Activated T-cell treated with anti-CD3 and anti-CD28 coated beads, Interleukin-2, amount 50 U/mL, for 4 hours (primary cell): ENCODE data around the gene MCMBP. TPM values are rescaled to one million over a fixed set of nuclear protein-coding genes. Genes with fewer than 3 reads are reported as not detected.
"Not testable (repeated sequence)": the region's sequence is repeated elsewhere in the genome, so short reads cannot be mapped to it uniquely, and the experiment has no call there.

Source experiments
- ATAC-seq, 2 donors: fragments of 200-7000 bp; cut with Tn5 transposase; one replicate each; pipeline ENCODE4 v1.10.0; 2021
- DNase-seq: peaks from one replicate; pipeline ENCODE4 v3.0.0-alpha.2; 2020
- H3K27me3 Mint-ChIP-seq: one replicate; pipeline ENCODE4 v1.8.0; 2021; ENCODE audit warnings: low read depth, mixed read lengths
- H3K36me3 Mint-ChIP-seq: one replicate; pipeline ENCODE4 v1.8.0; 2022; ENCODE audit warnings: mixed read lengths; ENCODE audit not compliant: insufficient read depth
- H3K4me1 Mint-ChIP-seq: one replicate; pipeline ENCODE4 v1.8.0; 2021; ENCODE audit warnings: low read depth, mixed read lengths
- H3K4me3 Mint-ChIP-seq: one replicate; pipeline ENCODE4 v1.8.0; 2021; ENCODE audit warnings: mild to moderate bottlenecking, moderate library complexity, mixed read lengths
- H3K9me3 Mint-ChIP-seq: one replicate; pipeline ENCODE4 v1.8.0; 2021; ENCODE audit warnings: mixed read lengths
- total RNA-seq, 3 donors: library from RNA; stranded (reverse); gene quantifications; one replicate each; pipeline ENCODE4 v1.2.1, GENCODE V29; 2021

MCMBP gene
- total RNA-seq, 3 donors from 2014 or later, result 135 to 158 (median 142) TPM

DNA sequence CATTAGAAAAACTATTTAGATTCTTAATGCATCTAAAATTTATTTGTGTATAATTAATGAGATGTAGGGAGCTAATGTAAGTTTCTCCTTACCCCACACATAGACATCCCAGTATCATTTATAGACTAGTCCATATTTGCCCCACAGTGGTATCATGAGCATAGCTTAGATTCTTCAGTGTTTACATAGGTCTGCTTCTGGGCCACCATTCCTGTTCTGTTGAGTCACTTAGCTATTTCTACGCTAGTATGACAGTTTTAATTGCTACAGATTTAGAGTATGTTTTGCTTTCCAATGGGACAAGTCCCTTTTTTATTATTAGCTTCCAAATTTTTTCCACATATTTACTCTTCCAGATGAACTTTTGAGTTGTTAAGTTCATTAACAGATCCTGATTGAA, 69.4 kb downstream of the MCMBP start:
- H3K36me3 Mint-ChIP-seq, result peaks cover 18% of the 10 kb centered on the region
- peaks cover 3% of the 10 kb centered on the region for H3K4me1 Mint-ChIP-seq
- ATAC-seq, result no peak
- H3K4me3 Mint-ChIP-seq, result no peak overlapping the region
- no peak for DNase-seq
- no peaks in the 10 kb centered on the region for H3K27me3 Mint-ChIP-seq
- H3K9me3 Mint-ChIP-seq, result no peaks in the 10 kb centered on the region

GRCh38 chr10:119801998-119802538, 70.6 kb downstream of the MCMBP start:
- peaks cover 21% of the 10 kb centered on the region for H3K36me3 Mint-ChIP-seq
- no peaks in the 10 kb centered on the region for H3K9me3 Mint-ChIP-seq
- no peaks in the 10 kb centered on the region for H3K27me3 Mint-ChIP-seq
- peak; percentile 58 to 62 for ATAC-seq
- H3K4me1 Mint-ChIP-seq, result peaks cover 3% of the 10 kb centered on the region
- no peak overlapping the region for H3K4me3 Mint-ChIP-seq
- DNase-seq, result no peak

GRCh38 chr10:119801176-119801575, 71.5 kb downstream of the MCMBP start:
- Mint-ChIP-seq H3K27me3 (no peaks in the 10 kb centered on the region), H3K36me3 (peaks cover 28% of the 10 kb centered on the region), H3K4me1 (peaks cover 3% of the 10 kb centered on the region), H3K4me3 (no peak overlapping the region), H3K9me3 (no peaks in the 10 kb centered on the region)
- no peak for DNase-seq
- no peak for ATAC-seq

- H3K27me3 Mint-ChIP-seq, result no peaks in the 10 kb centered on the region
- ATAC-seq (no peak), DNase-seq (no peak)
- peaks cover 2% of the 10 kb centered on the region for H3K4me1 Mint-ChIP-seq
- no peak overlapping the region for H3K4me3 Mint-ChIP-seq
- H3K9me3 Mint-ChIP-seq, result no peaks in the 10 kb centered on the region
- H3K36me3 Mint-ChIP-seq, result peaks cover 27% of the 10 kb centered on the region
Measured at GRCh38 chr10:119796039-119796438, 76.6 kb downstream of the MCMBP start.

DNA sequence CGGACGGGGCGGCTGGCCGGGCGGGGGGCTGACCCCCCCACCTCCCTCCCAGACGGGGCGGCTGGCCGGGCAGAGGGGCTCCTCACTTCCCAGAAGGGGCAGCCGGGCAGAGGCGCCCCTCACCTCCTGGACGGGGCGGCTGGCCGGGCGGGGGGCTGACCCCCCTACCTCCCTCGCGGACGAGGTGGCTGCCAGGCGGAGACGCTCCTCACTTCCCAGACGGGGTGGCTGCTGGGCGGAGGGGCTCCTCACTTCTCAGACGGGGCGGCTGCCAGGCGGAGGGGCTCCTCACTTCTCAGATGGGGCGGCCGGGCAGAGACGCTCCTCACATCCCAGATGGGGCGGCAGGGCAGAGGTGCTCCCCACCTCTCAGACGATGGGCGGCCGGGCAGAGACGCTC, 77.5 kb downstream of the MCMBP start:
- peaks cover 27% of the 10 kb centered on the region for H3K36me3 Mint-ChIP-seq
- not testable (repeated sequence) for H3K4me3 Mint-ChIP-seq, H3K4me1 Mint-ChIP-seq, H3K27me3 Mint-ChIP-seq, H3K9me3 Mint-ChIP-seq, DNase-seq, ATAC-seq

DNA sequence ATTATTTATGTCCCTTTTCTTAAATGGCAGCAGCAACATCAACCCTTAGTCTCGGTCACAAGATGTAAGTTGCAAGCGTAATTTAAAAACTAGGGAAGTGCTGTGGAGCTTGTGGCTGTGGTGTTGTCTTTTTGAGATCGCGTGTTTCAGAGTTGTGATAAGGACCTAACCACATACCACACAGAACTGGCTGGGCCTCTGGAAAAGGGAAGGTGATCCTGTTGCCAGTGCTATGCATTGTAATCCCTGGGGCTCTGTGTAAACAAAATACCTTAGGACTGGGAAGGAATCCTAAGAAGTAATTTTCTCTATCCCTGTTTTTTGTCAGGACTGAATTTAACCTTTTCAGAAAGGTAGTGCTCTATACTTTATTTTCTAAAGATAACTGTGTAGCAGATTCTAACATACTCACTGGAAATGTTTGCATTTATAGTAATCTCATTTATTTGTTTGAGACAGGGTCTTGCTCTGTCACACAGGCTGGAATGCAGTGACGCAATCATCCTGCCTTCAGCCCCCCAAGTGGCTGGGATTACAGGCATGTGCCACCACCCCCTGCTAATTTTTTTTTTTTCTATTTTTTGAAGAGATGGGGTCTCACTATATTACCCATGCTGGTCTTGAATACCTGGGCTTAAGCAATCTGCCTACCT, 86.4 kb downstream of the MCMBP start:
- no peak for DNase-seq
- H3K4me3 Mint-ChIP-seq, result no peak overlapping the region
- no peaks in the 10 kb centered on the region for H3K27me3 Mint-ChIP-seq
- H3K9me3 Mint-ChIP-seq, result no peaks in the 10 kb centered on the region
- peaks cover 11% of the 10 kb centered on the region for H3K36me3 Mint-ChIP-seq
- peaks cover 28% of the 10 kb centered on the region for H3K4me1 Mint-ChIP-seq
- ATAC-seq, result no peak

DNA sequence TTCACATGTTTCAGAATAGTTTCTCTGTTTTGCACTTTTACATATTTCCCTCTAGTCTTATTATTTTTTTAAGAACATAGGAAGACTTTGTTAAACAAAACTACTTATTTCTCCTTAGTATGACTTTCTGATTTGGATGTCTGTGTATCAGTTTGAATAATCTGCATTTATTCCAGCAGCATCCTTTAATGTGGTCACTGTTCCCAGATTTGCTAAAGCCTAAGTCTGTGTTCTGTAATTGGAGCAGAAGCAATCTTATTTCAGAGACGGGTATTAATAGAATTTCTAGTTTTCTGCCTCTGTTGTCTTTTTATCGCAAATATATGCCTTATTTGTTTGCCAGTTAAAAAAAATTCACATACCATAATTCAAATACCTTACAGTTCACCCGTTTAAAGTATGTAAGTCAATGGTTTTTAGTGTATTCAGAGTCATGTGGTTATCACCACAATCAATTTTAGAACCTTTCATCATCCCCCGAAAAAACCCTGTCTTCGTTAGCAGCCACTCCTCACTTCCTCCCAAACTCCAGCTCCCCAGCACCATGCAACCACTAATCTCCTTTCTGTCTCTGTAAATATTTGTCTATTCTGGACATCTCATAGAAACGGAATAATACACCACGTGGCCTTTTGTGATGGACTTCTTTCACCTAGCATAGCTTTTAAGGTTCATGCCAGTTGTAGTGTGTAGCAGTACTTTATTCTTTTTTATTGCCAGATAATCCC, 88.1 kb downstream of the MCMBP start:
- ATAC-seq (peak; percentile 61 to 67), DNase-seq (no peak)
- Mint-ChIP-seq H3K36me3 (peaks cover 11% of the 10 kb centered on the region), H3K4me3 (no peak overlapping the region), H3K27me3 (no peaks in the 10 kb centered on the region), H3K4me1 (peaks cover 27% of the 10 kb centered on the region), H3K9me3 (no peaks in the 10 kb centered on the region)

DNA sequence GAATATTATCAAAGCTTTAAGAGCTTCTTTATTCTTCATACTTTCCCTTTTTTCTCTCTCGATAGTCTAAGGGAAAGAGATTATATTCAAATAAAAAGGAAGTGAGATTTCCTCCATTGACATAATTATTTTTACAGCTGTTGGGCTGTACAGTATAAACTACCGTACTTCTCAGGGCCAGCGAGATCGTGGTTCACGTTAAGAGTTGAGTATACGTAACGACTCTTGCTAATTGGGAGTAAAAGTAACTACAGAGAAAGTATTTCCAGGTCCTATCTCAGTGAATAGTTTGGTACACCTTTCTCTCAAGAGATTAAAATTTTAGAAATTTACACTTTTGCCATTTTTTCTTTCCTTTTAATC, 89.0 kb downstream of the MCMBP start:
- no peaks in the 10 kb centered on the region for H3K27me3 Mint-ChIP-seq
- H3K9me3 Mint-ChIP-seq, result no peaks in the 10 kb centered on the region
- H3K4me3 Mint-ChIP-seq, result peak overlapping the region; percentile 16
- H3K4me1 Mint-ChIP-seq, result peaks cover 27% of the 10 kb centered on the region
- H3K36me3 Mint-ChIP-seq, result peaks cover 11% of the 10 kb centered on the region
- no peak for ATAC-seq
- no peak for DNase-seq

- peaks cover 27% of the 10 kb centered on the region for H3K4me1 Mint-ChIP-seq
- H3K36me3 Mint-ChIP-seq, result peaks cover 10% of the 10 kb centered on the region
- no peak for DNase-seq
- no peaks in the 10 kb centered on the region for H3K9me3 Mint-ChIP-seq
- no peak overlapping the region for H3K4me3 Mint-ChIP-seq
- H3K27me3 Mint-ChIP-seq, result no peaks in the 10 kb centered on the region
- ATAC-seq, result no peak
Measured at GRCh38 chr10:119782981-119783664, 89.5 kb downstream of the MCMBP start.

GRCh38 chr10:119781498-119781897, 91.1 kb downstream of the MCMBP start:
- no peaks in the 10 kb centered on the region for H3K9me3 Mint-ChIP-seq
- no peak overlapping the region for H3K4me3 Mint-ChIP-seq
- no peak for DNase-seq
- peaks cover 22% of the 10 kb centered on the region for H3K4me1 Mint-ChIP-seq
- H3K36me3 Mint-ChIP-seq, result peaks cover 8% of the 10 kb centered on the region
- H3K27me3 Mint-ChIP-seq, result no peaks in the 10 kb centered on the region
- no peak for ATAC-seq

- Mint-ChIP-seq H3K36me3 (peaks cover 8% of the 10 kb centered on the region), H3K4me3 (no peak overlapping the region), H3K4me1 (peaks cover 22% of the 10 kb centered on the region), H3K9me3 (no peaks in the 10 kb centered on the region), H3K27me3 (no peaks in the 10 kb centered on the region)
- DNase-seq, result no peak
- ATAC-seq, result no peak
Measured at GRCh38 chr10:119780879-119781480, 91.7 kb downstream of the MCMBP start.

Other genes starting within 250 kb of the MCMBP start
- 10 to 100 TPM; 14.7 to 21.6 (median 15.8) TPM for gene BAG3, start 221.5 kb downstream of the MCMBP start, total RNA-seq
- 10 to 100 TPM; 18.1 to 23.6 (median 21.1) TPM for gene INPP5F, start 146.8 kb downstream of the MCMBP start, total RNA-seq
- gene SEC23IP, start 19.9 kb upstream of the MCMBP start, total RNA-seq, result 10 to 100 TPM; 75.4 to 80.3 (median 80.2) TPM